Measurements from ENCODE around the gene OTUB1.

The OTUB1 gene

GRCh38 chr11:63974259-63975143 lies 11.7 kb upstream of the OTUB1 start, which contains the start of gene COX8A:
TSS of gene COX8A (plus strand) at chr11:63974620. CDS start at chr11:63974681, 61 bp downstream.
- DNase-seq (ENCODE audit: low spot score), result peak; percentile 99

GRCh38 chr11:63978551-63979239 lies 7.5 kb upstream of the OTUB1 start:
- no peak for DNase-seq (ENCODE audit: low spot score)

GRCh38 chr11:63979426-63979825 lies 6.8 kb upstream of the OTUB1 start:
- DNase-seq (ENCODE audit: low spot score), result no peak

- DNase-seq (ENCODE audit: low spot score), result peak; percentile 40
Observed at GRCh38 chr11:63985812-63986155, 454 bp upstream of the OTUB1 start.

GRCh38 chr11:63986932-63987513 lies 785 bp downstream of the OTUB1 start:
- DNase-seq (ENCODE audit: low spot score), result no peak

GRCh38 chr11:63991558-63991957 lies 5.3 kb downstream of the OTUB1 start:
- DNase-seq (ENCODE audit: low spot score), result no peak

GRCh38 chr11:63993100-63993499 lies 6.9 kb downstream of the OTUB1 start:
- DNase-seq (ENCODE audit: low spot score), result no peak

- DNase-seq (ENCODE audit: low spot score), result no peak
Observed at GRCh38 chr11:63993993-63994392, 7.8 kb downstream of the OTUB1 start.

GRCh38 chr11:63996512-63996911 lies 10.3 kb downstream of the OTUB1 start:
- DNase-seq (ENCODE audit: low spot score), result no peak

GRCh38 chr11:63997104-63997700 lies 11.0 kb downstream of the OTUB1 start:
- no peak for DNase-seq (ENCODE audit: low spot score)

- no peak for DNase-seq (ENCODE audit: low spot score)
Observed at GRCh38 chr11:63997801-63998337, 11.6 kb downstream of the OTUB1 start.

GRCh38 chr11:63998558-63999348 lies 12.5 kb downstream of the OTUB1 start:
- no peak for DNase-seq (ENCODE audit: low spot score)

GRCh38 chr11:63999349-64000025 lies 13.2 kb downstream of the OTUB1 start:
- peak; percentile 46 for DNase-seq (ENCODE audit: low spot score)

- DNase-seq (ENCODE audit: low spot score), result peak; percentile 91
Observed at GRCh38 chr11:64000026-64000739, 13.9 kb downstream of the OTUB1 start.

GRCh38 chr11:64000740-64001483 lies 14.7 kb downstream of the OTUB1 start:
- no peak for DNase-seq (ENCODE audit: low spot score)

- no peak for DNase-seq (ENCODE audit: low spot score)
Observed at GRCh38 chr11:64001484-64002420, 15.5 kb downstream of the OTUB1 start.

GRCh38 chr11:64003807-64004589 lies 17.8 kb downstream of the OTUB1 start:
- no peak for DNase-seq (ENCODE audit: low spot score)
